Mesodermal cell (in vitro differentiated cells): Measurements from ENCODE around the gene RDH11.

ENCODE experiments used
- H3K27ac ChIP-seq: 2 replicates; pipeline ENCODE4 v1.7.0; 2013; ENCODE audit warnings: mild to moderate bottlenecking, low read depth, low read length, moderate library complexity; ENCODE audit not compliant: severe bottlenecking
- H3K36me3 ChIP-seq: 2 replicates; pipeline ENCODE4 v1.7.1; 2013; ENCODE audit warnings: mild to moderate bottlenecking, low read length, moderate library complexity; ENCODE audit not compliant: control insufficient read depth, insufficient read depth
- H3K4me1 ChIP-seq: one replicate; pipeline ENCODE4 v1.7.1; 2013; ENCODE audit warnings: mild to moderate bottlenecking, low read length; ENCODE audit not compliant: insufficient read depth, control insufficient read depth, poor library complexity, severe bottlenecking
- H3K4me3 ChIP-seq: 2 replicates; pipeline ENCODE4 v1.7.0; 2013; ENCODE audit warnings: low read length, control low read depth, mild to moderate bottlenecking; ENCODE audit not compliant: insufficient read depth, poor library complexity, severe bottlenecking; ENCODE audit errors: extremely low read depth
- H3K9me3 ChIP-seq: 2 replicates; pipeline ENCODE4 v1.7.1; 2013; ENCODE audit warnings: mild to moderate bottlenecking, low read length, moderate library complexity; ENCODE audit not compliant: control insufficient read depth
- WGBS, 2 experiments: methylation state at CpG; one replicate each; pipeline ENCODE4 v1.1.5; 2013; ENCODE audit warnings: missing lambda C conversion rate in 2 of 2; ENCODE audit not compliant: insufficient coverage in 2 of 2; 5-methylcytosine and 5-hydroxymethylcytosine counted together

Gene RDH11

GRCh38 chr14:67650151-67650550, 45.4 kb downstream of the RDH11 start:
- no peaks in the 10 kb centered on the region for H3K9me3 ChIP-seq
- H3K36me3 ChIP-seq = peaks cover 100% of the 10 kb centered on the region
- no CpG with 5 or more reads among the region's 1 CpG for WGBS, 2 experiments
- H3K27ac ChIP-seq = no peak overlapping the region
- no peak overlapping the region for H3K4me3 ChIP-seq
- H3K4me1 ChIP-seq = no peaks in the 10 kb centered on the region

- Histone ChIP-seq H3K4me3 (no peak overlapping the region), H3K27ac (no peak overlapping the region), H3K9me3 (no peaks in the 10 kb centered on the region), H3K36me3 (peaks cover 83% of the 10 kb centered on the region), H3K4me1 (no peaks in the 10 kb centered on the region)
- 78 to 87% methylated on average over 1 to 2 of the region's 3 CpGs for WGBS, 2 experiments
Measured at GRCh38 chr14:67646131-67646530, 49.4 kb downstream of the RDH11 start.

- 89 to 100% methylated on average over 3 to 4 of the region's 5 CpGs for WGBS, 2 experiments
- no peaks in the 10 kb centered on the region for H3K4me1 ChIP-seq
- H3K4me3 ChIP-seq = no peak overlapping the region
- H3K36me3 ChIP-seq = peaks cover 75% of the 10 kb centered on the region
- H3K9me3 ChIP-seq = no peaks in the 10 kb centered on the region
- no peak overlapping the region for H3K27ac ChIP-seq
Measured at GRCh38 chr14:67645414-67645813, 50.1 kb downstream of the RDH11 start.

GRCh38 chr14:67644428-67644827, 51.1 kb downstream of the RDH11 start:
- WGBS, 2 experiments = 83 to 94% methylated on average over 2 of the region's 2 CpGs
- Histone ChIP-seq H3K27ac (no peak overlapping the region), H3K9me3 (no peaks in the 10 kb centered on the region), H3K4me3 (no peak overlapping the region), H3K36me3 (peaks cover 66% of the 10 kb centered on the region), H3K4me1 (no peaks in the 10 kb centered on the region)

DNA sequence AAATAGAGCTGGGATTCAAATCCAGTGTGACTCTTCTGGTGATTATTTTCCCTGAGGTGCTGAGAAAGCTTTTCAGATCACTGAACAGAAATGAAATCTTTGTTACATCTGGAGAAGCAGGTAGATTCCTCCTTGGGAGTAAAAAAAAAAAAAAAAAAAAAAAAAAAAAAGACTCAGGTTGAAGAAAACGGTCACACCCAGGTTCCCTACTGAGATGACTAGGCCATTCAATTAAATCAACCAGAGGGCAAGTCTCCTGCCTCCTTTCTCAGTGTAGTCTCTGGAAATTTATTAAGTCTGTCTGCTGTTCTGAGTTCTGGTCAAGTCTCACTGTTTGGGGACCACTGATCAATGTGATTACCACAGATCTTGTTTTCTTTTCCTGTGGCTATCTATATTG, 51.9 kb downstream of the RDH11 start:
- WGBS, 2 experiments = no CpG with 5 or more reads among the region's 1 CpG
- H3K4me3 ChIP-seq = no peak overlapping the region
- peaks cover 58% of the 10 kb centered on the region for H3K36me3 ChIP-seq
- H3K4me1 ChIP-seq = no peaks in the 10 kb centered on the region
- no peak overlapping the region for H3K27ac ChIP-seq
- H3K9me3 ChIP-seq = no peaks in the 10 kb centered on the region

GRCh38 chr14:67641902-67642749, 53.4 kb downstream of the RDH11 start:
- no peak overlapping the region for H3K4me3 ChIP-seq
- WGBS, 2 experiments = 100% methylated on average over 1 of the region's 5 CpGs
- H3K36me3 ChIP-seq = peaks cover 43% of the 10 kb centered on the region
- H3K4me1 ChIP-seq = no peaks in the 10 kb centered on the region
- H3K27ac ChIP-seq = no peak overlapping the region
- H3K9me3 ChIP-seq = no peaks in the 10 kb centered on the region

DNA sequence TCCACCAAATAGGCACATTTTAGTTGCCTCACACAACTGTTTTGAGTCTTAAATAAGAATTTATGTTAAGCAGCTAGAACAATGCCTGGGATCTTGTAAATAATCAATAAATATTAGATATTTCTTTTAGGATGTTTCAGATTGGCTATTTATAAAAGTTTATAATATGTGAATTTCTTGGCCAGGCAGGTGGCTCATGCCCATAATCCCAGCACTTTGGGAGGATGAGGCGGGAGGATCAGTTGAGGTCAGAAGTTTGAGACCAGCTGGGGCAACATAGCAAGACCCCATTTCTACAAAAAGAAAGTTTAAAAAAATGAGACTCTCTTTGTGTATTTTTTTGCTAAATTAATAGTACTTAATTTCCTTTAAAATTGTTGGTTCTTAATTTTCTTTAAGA, 54.1 kb downstream of the RDH11 start:
- H3K4me3 ChIP-seq = no peak overlapping the region
- no peak overlapping the region for H3K27ac ChIP-seq
- H3K4me1 ChIP-seq = no peaks in the 10 kb centered on the region
- H3K36me3 ChIP-seq = peaks cover 36% of the 10 kb centered on the region
- no CpG with 5 or more reads among the region's 1 CpG for WGBS, 2 experiments
- H3K9me3 ChIP-seq = no peaks in the 10 kb centered on the region

DNA sequence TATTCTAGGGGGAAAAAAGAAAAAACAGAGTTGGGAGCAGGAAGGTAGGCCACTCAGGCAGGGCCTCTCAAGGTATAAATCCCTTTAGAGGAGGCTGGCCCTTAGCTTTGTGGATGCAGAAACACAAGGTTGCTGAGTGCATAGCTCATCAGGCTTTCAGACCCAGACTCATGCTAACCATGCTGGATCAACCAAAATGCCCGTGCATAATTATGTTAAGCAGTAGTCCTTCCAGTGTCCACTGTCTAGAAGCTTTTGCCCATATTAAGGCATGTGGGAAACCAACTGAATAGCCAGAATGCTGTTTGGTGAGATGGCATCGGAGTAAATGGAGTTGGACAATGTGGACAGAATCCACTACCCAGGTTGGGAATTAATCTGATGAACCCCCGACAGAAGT, 56.9 kb downstream of the RDH11 start:
- no peak overlapping the region for H3K27ac ChIP-seq
- peaks cover 3% of the 10 kb centered on the region for H3K4me1 ChIP-seq
- 93 to 96% methylated on average over 2 to 3 of the region's 3 CpGs for WGBS, 2 experiments
- no peaks in the 10 kb centered on the region for H3K9me3 ChIP-seq
- H3K4me3 ChIP-seq = no peak overlapping the region
- H3K36me3 ChIP-seq = peaks cover 20% of the 10 kb centered on the region

GRCh38 chr14:67636361-67636919, 59.1 kb downstream of the RDH11 start:
- no peak overlapping the region for H3K27ac ChIP-seq
- H3K9me3 ChIP-seq = no peaks in the 10 kb centered on the region
- peaks cover 18% of the 10 kb centered on the region for H3K36me3 ChIP-seq
- peaks cover 3% of the 10 kb centered on the region for H3K4me1 ChIP-seq
- WGBS, 2 experiments = 89 to 100% methylated on average over 1 to 3 of the region's 3 CpGs
- no peak overlapping the region for H3K4me3 ChIP-seq

DNA sequence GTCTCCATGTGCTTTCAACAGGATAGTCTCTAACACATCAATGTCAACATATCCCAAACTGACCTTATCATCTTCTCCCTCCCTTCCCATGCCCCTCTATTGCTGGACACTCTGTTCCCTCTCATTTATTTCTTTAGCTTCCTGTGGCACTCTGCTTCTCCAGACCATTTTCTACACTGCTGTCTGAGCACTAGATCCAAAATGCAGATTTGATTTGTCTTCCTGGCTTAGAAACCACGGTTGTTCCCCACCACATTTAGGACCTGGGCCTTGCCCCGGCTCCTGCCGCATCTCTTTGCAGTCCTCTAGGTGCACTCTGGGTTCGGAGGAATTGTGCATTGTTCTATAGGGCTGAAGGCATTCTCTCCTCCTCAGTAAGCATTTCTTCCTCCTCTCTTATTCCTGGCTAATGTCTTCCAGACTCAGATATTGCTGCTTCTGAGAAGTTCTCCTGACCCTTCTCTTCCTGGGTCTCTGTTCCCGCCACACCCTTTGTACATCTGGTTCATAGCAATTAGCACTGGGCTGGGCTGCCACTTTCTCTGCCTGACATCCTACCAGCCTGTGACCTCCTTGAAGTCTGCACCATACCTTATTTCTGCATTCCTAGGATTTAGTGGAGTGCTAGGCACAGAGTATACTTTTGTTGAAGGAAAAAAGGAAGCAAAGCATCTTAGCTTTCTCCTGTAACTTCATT, 62.0 kb downstream of the RDH11 start:
- H3K4me1 ChIP-seq = peaks cover 3% of the 10 kb centered on the region
- H3K36me3 ChIP-seq = peaks cover 23% of the 10 kb centered on the region
- 89 to 100% methylated on average over 3 to 5 of the region's 5 CpGs for WGBS, 2 experiments
- no peak overlapping the region for H3K27ac ChIP-seq
- no peaks in the 10 kb centered on the region for H3K9me3 ChIP-seq
- no peak overlapping the region for H3K4me3 ChIP-seq
